GM19240 (cell line): ENCODE measurements around the gene CORO6.

Source experiments
- DNase-seq: peaks from one replicate; pipeline ENCODE4 v3.0.0; 2011; ENCODE audit warnings: low spot score; ENCODE audit not compliant: insufficient read length

Gene CORO6

DNA sequence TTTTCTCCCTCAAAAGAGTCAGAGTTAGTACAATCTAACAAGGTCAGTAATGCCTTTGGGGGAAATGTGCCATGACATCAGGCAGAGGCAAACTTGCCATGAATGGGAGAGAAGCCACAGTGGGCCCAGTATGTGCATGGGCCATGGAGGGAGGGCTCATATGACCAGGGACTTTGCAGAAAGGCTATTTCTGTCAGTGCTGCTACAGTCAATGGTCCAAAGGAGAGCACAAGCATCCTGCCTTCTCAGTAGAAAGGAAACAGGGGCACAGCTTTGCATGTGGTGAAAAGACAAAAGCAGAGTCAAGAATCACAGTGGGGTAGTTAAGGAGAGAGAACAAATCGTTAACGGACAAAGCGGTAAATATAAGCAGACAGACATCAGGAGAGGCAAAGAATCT is 11.2 kb upstream of the CORO6 start:
- DNase-seq = no peak

DNA sequence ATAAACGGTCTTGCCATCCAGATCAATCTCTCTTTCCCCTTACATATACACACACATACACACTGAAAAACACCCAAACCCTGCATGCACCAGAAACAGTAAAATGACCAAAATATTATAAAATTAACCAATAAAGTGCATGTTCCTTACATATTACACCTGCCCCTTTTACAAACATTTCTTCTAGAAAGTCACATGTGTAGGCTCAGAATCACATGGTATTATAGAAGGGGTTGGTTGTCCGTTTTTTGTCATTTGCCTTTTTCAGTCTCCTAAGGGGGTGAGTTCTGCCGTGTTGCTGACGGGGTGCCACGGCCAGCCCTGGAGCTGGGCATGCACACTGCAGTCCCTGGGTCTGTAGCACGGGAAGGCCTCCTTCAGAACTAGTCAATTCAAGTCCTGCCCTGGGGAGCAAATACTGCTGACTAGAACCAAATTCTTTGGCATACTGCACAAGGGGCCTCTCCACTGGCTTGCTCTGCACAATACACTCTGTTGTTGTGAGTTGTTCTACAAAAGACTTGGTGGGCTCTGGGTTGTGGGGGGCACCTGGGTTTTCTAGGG is 8.0 kb upstream of the CORO6 start:
- DNase-seq = no peak

DNA sequence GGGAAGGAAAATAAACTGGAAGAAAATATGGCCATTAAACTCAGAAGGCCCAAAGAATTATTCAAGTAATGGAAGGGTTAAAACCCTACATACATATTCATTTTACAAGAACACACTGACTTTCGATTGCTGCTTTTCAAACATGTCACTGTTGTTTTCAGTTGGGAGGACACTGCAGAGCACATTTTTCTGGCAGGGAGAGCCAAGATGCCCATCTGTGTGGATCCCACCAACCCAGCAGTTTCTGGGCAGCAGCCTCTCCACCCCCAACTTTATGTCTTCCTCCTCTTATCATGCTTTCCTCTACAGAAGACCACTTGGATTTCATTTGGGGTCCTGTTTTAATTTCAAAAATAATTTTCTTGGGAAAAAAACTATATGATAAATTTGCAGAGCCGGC is 7.1 kb upstream of the CORO6 start:
- DNase-seq = no peak

DNA sequence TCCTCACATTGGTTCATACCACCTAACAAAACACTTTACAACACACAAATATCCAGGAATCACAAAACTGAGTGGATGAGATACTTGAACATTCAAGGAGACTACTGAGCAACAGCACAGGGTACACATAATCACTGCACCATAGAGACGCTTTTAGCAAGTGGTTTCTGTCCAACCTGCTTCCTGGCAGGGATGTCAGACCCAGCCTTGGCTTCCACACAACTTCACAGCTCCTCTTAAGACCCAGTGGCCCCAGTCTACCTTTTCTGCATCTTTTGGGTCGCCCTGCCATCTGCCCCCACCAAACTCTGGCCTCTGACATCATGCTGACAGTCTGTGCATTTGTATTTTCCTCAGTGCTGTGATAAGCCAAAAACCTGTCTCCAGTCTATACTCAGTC is 5.9 kb upstream of the CORO6 start:
- DNase-seq = no peak

DNA sequence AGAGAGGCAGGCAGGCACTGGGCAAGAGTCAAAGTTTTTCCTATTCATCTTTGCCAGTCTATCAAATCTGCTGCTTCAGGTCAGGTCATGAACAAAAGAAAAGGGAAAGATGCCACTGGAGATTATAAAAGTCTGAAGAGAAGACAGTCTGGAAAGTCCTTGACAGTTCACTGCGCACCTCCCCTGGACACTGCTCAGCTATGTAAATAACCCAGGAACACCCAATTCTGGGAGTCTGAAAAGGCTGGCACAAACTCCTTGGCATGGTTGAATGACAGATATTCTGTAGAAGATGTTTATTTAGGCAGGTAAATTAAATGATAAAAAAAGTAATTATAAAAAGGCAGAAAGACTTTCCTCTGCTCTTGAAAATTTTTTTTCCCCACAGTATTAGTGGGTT is 5.2 kb upstream of the CORO6 start:
- no peak for DNase-seq

DNA sequence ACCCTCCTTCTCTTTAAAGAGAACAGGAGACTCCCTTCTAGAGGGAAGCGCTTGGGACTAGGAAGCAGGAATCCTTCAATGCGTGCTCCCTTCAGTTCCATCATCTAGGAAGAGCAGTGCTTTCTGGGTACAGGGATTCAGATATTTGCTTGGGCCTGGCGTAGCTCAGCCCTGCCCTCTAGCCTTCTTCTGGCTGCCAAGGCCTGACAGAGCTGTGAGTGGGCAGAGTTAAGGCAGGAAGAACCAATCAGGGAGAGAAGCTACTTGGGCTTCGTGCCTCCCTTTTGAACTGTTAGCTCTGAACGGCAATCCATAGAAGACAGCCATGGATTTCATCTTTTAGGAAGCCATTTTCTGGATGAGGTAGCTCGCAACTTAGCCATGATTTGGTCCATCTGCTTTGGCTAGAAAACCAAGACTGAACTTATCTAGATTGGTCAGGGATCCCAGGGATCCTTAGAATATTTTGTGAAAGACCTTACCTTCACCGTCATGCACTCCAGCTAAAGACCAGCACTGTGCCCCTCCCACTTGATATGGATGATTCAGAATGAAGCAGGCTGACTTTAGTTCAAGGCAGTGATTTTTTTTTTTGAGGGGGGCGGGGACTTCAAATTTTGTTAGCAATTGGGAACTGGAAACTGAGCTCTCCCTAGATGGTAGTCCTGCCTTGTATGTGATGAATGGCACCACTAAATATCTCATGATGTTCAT is 2.5 kb upstream of the CORO6 start:
- no peak for DNase-seq

DNA sequence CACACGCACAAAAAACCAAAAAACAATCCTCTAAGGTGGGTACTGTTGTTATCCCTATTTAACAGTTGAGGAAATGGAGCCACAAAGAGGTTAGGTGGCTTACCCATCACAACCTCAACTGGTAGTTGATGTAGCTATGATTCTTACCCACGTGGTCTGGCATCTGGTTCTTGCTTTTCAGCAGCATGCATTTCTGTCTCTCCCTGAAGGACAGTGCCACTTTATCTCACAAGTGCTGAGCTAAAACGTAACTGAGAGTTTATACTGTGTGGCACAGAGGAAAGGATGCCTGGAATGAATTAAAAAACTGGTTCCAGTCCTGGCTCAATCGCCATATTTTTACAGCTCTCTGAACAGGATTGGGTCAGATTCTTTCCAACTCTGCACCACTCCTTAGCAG is 1.9 kb upstream of the CORO6 start:
- no peak for DNase-seq

DNA sequence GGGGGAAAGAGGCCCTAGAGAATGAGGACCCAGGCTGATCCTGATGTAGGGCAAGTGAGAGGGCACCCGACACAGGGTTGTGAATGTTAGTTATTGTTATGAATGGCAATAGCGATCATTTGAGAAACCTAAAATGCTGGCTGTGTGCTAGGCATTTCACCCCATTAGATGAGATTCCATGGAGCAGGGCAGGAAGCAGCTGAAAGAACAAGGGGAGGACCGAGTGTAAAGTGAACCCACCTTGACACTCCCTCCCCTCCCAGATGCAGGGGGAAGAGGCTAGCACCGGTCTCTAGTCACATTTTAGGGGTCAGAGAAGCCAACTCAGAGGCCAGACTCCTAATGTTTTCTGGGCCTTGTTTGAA is 553 bp upstream of the CORO6 start:
- DNase-seq = no peak

DNA sequence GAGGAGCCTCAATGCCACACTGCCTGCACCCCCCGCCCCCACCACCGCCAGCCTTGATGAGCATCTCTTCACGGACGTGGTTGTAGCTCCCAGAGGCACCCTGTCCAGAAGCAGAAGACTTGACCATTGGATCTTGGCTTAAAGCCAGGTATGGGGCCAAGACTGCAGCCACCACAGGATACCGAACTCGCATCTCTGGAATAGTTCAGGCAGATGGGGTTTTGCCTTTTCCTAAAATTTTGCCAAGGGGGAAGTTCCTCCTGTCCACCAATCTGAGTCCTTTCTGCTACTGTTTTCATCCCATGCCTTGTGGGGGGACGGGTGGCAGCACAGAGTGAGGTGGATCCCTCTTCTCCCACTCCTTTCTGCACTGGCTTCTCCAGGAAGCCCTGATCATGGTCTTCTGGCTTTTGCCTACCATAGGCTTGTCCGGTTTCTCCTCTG is 939 bp downstream of the CORO6 start:
- DNase-seq = no peak

DNA sequence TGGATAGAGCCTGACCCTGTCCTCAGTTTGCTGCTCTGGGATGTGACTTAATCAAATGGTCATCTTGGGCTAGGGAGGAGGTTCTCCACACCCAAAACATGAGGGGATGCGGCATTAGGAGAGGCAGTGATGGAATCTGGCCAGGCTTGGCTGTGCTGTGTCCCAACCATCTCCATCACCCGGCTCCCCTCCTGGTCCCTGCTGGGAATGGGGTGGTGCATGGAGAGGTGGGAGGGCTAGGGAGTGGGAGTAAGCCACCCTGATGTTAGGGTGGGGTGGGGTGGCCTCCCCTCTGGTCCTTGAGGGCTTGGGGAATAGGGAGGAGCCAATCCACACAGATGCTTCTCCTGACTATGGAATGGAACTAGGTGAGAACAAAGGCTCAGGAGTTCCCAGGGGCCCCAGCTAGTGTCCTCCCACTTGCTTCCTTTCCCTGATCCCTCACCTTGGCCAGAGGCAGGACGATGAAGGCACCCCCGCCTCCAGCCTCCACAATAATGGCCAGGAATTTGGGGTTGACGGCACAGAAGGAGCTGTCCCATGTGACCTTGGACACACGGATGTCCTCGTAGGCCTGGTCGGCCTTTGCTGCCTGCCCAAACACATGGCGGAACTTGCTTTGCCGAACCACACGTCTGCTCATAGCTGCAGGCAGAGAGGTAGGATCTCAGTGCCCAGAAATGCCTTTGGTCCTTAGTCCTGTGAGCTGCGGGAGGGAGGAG is 1.8 kb downstream of the CORO6 start:
- DNase-seq = no peak

DNA sequence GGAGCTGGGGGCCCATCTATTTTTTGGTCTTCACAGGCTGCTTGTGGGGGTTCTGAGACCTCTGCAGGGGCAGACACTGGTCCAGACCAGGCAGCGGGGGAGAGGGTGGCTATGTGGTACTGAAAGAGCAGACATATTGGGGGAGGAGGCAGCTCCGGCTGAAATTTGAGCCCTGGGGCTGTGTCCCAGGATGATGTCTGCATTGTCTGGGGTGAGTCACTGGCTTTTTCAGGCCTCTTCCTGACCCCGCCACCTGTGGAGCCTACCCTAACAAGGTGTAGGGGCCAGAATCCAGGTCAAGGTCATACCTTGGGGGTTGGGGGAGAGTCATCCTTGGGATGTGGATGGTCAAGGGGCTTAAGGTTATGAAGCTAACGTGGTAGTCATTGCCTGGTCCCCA is 2.4 kb downstream of the CORO6 start:
- no peak for DNase-seq

DNA sequence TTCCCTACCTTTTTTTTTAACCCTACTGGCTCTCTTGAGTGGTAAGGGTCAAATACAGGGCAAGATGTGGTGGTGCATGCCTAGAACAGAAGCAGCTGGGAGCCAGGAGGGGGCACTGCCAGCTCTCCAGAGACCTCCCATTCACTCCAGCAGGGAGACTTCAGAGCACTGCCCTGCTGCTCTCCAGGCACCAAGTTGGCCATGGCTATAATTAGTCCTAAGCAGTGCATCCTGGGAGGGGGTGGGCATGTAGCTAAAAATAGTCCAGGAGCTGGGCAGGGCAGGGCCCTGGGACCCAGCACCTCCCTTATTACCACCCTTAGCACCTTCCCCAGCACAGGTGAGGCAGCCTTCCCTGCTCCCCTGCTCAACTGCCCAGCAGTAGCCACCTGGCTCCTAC is 3.5 kb downstream of the CORO6 start:
- DNase-seq = no peak

DNA sequence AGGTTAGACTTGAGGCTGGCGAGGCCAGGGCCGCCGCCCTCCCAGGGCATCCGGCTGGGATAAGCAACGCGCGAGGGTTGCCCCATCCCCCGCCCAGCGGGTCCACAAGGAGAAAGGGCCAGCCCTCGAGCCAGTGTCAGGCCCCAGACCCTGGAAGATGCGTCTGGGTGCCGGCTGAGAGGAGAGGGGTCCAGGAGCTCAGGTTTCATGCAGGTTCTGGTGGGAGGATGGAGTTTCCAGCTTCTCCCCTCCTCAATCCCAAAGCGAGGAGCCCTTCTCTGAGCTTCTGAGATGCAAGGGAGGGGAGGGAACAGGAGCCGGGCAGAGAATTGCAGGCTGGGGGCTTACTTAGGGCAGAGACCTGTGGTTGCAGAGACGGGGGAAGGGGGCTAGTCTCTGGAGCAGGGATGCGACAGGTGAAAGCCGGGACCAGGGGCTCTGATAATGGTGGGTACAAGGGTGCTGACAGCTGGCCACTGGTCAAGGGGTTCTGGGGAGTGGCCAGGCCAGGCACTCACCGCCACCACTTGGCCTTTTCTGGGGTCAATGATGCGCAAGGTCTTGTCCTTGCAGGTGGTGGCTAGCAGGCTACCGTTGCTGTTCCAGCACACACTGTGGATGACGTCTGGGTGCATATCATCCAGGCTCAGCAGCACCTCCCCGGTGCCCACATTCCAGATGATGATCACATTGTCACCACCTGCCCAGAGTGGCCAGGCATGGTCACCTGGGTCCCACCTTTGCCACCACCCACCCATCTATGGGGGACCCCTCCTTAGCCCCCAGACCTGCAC is 4.2 kb downstream of the CORO6 start:
- DNase-seq = no peak

DNA sequence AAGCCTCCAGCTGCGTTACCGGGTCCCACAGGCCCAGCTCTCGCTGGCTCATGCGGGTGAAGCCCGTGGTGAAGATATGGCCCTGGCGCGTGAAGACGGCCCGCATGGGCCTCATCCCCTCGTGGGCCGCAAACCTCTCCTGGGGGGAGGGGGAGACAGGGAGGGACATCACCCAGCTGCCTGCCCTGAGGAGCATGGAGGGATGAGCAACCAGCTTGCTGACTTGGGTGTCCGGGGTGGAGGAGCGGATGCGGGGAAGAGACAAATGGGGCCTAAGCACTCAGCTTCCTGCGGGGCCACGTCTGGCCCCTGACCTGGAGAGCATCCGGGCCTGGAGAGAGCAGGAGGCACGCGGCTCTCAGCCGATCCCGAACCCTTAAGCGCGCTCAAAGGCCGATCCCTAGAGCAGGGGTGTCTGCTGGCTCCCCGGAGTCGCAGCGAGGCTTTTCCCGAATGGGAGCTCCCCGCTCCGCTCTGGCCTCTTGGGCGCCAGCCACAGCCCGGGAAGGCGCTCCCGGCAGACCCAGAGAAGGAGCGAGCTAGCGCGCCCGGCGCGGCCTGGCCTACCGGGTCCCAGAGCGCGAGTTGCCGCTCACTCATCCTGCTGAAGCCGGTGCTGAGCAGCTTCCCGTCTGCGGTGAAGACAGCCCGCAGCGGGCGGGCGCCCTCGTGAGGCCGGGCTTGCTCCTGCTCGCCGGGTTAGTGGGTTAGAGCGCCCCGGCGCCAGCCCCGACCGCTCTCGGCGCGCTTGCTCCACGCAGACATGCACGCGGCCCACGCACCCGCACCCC is 5.0 kb downstream of the CORO6 start:
- no peak for DNase-seq

DNA sequence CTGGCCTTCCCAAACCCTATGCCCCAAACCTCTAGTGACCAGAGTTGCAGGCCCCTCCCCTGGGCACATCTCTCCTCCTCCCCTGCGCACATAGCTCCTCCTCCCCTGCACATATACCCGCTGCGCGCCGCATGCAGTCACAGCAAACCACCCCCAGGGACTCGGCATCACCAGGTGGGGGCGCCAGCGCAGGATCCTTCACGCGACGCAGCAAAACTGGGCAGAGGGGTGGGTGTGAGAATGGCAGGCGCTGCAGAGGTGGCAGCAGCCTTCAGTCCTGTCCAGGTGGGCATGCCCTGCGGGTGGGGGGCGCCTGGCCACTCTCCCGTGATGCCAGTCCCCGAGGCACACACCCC is 5.6 kb downstream of the CORO6 start:
- DNase-seq = peak; percentile 85

DNA sequence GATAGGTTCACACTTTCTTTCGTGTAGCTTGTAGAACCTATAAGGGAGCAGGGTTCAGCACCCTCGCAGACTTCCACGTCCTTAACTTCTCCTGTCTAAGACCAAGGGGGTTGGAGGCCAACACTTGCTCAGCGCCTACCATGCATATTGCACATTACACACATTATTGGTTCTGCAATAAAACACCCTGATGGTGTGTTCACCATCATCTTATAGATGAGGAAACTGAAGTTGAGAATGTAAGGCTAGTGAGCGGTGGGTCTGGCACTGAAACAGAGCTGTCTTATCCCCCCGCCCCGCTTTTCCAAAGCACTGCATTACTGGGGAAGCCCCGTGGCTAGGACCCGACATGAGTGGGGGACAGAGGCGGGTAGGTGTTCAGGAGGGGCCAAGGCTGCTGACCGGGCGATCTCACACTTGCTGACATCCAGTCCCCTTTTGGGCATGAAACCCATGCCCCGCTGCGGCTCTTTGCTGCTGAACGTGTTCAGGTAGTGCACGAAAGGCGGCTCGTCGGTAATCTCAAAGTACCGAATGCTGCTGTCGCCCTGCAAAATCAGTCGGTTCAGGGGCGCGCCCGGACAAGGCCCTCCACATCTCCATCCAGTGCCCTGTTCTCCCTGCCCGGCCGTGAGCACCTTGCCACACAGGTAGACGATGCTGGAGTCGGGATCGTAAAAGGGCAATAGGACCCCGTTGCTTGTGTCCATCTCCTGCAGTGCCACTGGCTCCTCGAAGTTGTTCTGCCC is 6.2 kb downstream of the CORO6 start:
- DNase-seq = no peak

DNA sequence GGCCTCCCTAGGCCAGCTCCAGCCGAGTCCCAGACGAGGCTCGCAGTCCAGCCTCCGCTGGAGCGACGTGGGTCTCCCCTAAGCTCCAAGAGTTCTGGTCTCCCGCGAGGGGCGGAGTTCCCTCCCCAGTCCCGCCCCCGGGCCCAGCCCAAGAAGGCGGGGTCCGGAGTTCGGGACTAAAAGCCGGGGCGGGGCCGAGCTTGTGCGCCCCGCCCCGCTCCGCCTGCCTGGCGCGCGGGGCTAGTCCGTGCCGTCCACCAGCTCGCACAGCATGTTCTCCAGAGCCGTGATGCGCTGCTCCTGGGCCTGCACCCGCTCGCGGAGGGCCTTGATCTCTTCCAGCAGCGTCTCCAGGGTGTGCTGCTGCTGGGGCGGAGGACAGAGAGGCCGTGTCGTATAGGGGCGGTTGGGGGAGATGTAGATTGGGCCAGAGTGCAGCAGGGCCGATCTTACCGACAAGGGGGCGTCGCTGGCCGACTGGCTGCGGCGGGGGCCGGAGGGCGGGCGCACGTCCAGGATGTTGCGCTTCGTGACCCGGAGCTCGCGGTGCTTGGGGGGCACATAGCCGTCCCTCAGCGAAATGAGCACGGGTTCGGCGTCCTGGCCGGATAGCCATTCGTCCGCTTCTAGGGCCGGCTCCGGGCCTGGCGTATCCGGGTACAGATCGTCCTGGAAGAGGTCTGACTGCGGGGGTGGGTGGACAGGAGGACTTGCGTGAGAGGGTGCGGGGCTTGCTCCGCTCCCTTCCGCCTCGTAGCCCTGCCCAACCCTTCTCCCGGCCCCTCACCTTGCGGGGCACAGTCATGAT is 7.0 kb downstream of the CORO6 start:
- peak; percentile 84 for DNase-seq

DNA sequence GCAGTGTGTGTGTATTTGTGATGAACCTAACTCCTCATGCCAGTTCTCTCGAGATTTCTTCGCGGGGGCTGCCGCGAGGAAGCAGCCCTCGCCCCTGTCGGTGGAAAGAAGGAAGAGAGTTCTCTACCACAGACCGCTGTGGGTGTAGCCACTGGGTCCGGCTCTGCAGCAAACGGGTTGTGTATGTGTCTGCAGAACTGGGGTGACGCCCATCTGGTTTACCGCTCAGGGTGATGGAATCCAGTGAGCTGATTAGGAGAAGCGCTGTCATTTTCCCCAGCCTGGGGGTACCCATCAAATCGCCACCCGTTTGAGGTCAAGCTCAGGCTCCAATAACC is 7.7 kb downstream of the CORO6 start:
- DNase-seq = no peak

DNA sequence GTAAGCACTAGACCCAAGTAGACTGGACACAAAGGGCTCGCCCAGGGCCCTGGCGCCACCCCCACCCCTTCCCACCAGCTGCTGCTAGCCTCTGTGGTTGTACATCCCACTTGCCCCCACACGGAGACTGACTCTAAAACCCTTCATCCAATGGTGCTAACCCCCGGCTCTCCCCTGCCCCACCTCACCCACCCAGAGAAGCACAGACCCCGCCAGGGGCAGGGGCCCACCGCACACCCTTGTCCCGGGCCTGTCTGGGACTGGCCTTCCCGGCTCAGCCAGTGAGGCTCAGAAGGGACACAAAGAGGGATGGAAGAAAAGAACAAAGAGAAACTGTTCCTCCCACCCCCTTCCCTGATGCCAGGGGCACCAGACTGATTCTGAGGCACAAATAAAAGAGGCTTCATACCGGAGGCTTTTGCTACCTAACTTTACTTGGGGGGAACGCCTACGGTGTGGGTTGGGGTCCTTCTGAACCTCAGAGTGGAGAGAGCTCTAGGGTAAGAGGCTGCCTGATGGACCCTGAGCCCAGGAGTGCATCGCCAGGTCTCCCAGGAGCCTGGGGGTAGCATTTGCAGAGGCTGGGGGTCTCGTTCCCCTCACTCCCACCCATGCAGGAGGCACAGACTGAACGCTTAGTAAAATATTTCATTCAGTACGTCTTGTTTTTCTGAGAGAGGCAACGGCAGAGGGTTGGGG is 8.2 kb downstream of the CORO6 start:
- no peak for DNase-seq
